SIG-M5 treated with dmso at 0.1 percent for 504 hours (cell line): ENCODE data around the gene FBXO21.
A peak's percentile ranks its signal among the peaks of the same experiment; 100 is the strongest.
"Not testable (repeated sequence)": the region's sequence is repeated elsewhere in the genome, so short reads cannot be mapped to it uniquely, and the experiment has no call there.

ENCODE experiments used
- DNase-seq: peaks from one replicate; lab custom pipeline; 2025; ENCODE audit not compliant: unreplicated experiment; lab: John Stamatoyannopoulos, UW

The FBXO21 gene

GRCh38 chr12:117202033-117202432, 11.8 kb upstream of the FBXO21 start:
- DNase-seq = no peak

- not testable (repeated sequence) for DNase-seq
Measured at GRCh38 chr12:117199956-117200744, 9.9 kb upstream of the FBXO21 start.

- DNase-seq = not testable (repeated sequence)
Measured at GRCh38 chr12:117196334-117196733, 6.1 kb upstream of the FBXO21 start.

- DNase-seq = not testable (repeated sequence)
Measured at GRCh38 chr12:117195027-117195426, 4.8 kb upstream of the FBXO21 start.

- DNase-seq = no peak
Measured at GRCh38 chr12:117193903-117194302, 3.6 kb upstream of the FBXO21 start.

GRCh38 chr12:117192581-117192980, 2.3 kb upstream of the FBXO21 start:
- not testable (repeated sequence) for DNase-seq

GRCh38 chr12:117192057-117192456, 1.8 kb upstream of the FBXO21 start:
- no peak for DNase-seq

GRCh38 chr12:117189725-117190209, 503 bp downstream of the FBXO21 start:
- DNase-seq = peak; percentile 45

GRCh38 chr12:117188961-117189724, 1.1 kb downstream of the FBXO21 start:
- peak; percentile 17 for DNase-seq

- DNase-seq = no peak
Measured at GRCh38 chr12:117188121-117188665, 2.1 kb downstream of the FBXO21 start.

GRCh38 chr12:117187421-117187820, 2.8 kb downstream of the FBXO21 start:
- no peak for DNase-seq

GRCh38 chr12:117182866-117183265, 7.4 kb downstream of the FBXO21 start:
- DNase-seq = no peak

- not testable (repeated sequence) for DNase-seq
Measured at GRCh38 chr12:117181468-117181843, 8.8 kb downstream of the FBXO21 start.

- DNase-seq = no peak
Measured at GRCh38 chr12:117180758-117181467, 9.4 kb downstream of the FBXO21 start.

- DNase-seq = no peak
Measured at GRCh38 chr12:117178745-117179144, 11.5 kb downstream of the FBXO21 start.

GRCh38 chr12:117178301-117178700, 12.0 kb downstream of the FBXO21 start:
- no peak for DNase-seq

GRCh38 chr12:117172168-117172567, 18.1 kb downstream of the FBXO21 start:
- peak; percentile 4 for DNase-seq

- DNase-seq = no peak
Measured at GRCh38 chr12:117171499-117172162, 18.6 kb downstream of the FBXO21 start.

GRCh38 chr12:117169548-117169947, 20.7 kb downstream of the FBXO21 start:
- no peak for DNase-seq

GRCh38 chr12:117168976-117169375, 21.3 kb downstream of the FBXO21 start:
- DNase-seq = no peak

GRCh38 chr12:117167769-117168168, 22.5 kb downstream of the FBXO21 start:
- no peak for DNase-seq
